Left renal cortex interstitium (tissue), 4 donors: ENCODE data around the gene SLC31A2. TPM values are rescaled to one million over a fixed set of nuclear protein-coding genes. Genes with fewer than 3 reads are reported as not detected.
"Not testable (repeated sequence)": the region's sequence is repeated elsewhere in the genome, so short reads cannot be mapped to it uniquely, and the experiment has no call there.

Experiments used
- DNase-seq, 4 donors: peaks; one replicate each; pipeline ENCODE4 v3.0.0-alpha.2; 2013; ENCODE audit warnings: low read depth in 4 of 4, low spot score in 2 of 4, missing footprints in 1 of 4
- polyA plus RNA-seq, 4 donors: library from polyadenylated mRNA; unstranded; fragments of 120-200 nt; gene quantifications; one replicate each; pipeline ENCODE4 v1.2.1, GENCODE V29; 2013; ENCODE audit not compliant: insufficient read length in 4 of 4

The SLC31A2 gene
- polyA plus RNA-seq, 4 donors: 2.7 to 4.5 (median 3.7) TPM

DNA sequence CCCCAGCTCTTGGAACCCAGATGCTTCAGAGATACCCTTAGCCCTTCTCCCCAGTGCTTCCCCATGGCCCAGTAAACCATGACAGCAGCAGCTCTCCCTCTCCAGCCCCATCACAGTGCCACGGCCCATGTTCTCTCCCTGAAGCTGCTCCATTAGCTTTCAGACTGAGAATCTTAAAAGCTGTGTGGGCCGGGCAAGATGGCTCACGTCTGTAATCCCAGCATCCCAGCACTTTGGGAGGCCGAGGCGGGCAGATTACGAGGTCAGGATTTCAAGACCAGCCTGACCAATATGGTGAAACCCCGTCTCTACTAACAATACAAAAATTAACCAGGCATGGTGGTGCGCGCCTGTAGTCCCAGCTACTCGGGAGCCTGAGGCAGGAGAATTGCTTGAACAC lies 1.2 kb upstream of the SLC31A2 start:
- not testable (repeated sequence) for DNase-seq

DNA sequence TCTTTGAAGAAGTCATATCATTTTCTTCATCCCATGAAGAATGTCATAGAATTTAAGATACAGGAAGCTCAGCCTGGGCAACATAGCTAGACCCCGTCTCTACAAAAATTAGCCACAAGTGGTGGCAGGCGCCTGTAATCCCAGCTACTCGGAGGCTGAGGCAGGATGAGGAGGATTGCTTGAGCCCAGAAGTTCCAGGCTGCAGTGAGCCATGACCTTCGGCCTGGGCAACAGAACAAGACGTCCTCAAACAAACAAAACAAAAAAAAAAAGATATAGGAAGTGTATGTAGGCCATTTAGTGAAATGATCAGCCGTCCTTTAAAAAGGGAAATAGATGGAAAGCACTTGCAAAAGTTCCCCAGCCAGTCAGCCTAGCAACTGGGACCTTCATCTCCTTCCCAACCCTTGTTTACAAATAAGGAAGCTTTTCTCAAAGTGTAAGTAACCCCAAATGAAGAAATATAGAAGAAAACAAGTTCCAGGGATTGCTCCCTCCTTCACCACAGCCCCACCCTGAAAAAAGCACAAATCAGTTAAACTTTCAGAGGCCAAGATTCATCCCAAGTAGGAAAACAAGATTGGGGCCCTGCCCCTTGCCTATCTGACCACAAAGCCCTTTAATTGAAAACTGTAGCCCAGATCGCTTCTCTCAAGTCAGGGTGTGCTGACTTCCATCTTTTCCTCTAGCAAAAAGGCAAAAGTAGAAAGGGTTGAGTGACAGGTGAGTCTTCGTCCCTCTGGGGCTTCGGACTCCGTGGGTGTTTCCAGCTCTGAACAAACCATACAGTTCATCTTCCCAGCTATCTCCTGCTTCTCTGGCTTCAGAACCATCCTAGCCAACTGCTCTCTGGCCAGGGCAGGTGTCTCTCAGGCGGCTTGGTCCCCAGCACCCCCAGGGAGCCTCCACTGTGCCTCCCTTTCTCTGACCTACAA lies 1.2 kb downstream of the SLC31A2 start:
- DNase-seq: no peak

GRCh38 chr9:113152699-113153098 lies 1.9 kb downstream of the SLC31A2 start:
- no peak for DNase-seq

DNA sequence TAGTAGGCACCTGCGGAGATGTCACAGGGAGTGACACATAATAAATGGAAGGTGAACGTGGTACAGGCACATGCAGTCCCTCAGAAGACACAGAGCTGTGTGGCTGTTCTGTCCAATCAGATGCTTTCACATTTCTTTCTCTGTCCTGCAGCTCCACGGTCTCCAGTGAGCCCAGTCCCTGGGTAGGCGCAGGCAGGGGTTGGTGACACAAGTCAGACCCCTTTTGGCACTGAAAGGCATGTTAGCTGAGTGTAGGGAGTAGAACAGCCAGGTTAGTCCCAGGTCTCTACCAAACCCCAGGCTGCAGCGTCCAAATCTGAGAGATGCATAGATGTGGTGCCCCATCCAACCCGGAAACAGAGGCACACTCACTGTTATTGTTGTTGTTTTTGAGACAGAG lies 2.8 kb downstream of the SLC31A2 start:
- DNase-seq: no peak

GRCh38 chr9:113154471-113154870 lies 3.7 kb downstream of the SLC31A2 start:
- DNase-seq: no peak

DNA sequence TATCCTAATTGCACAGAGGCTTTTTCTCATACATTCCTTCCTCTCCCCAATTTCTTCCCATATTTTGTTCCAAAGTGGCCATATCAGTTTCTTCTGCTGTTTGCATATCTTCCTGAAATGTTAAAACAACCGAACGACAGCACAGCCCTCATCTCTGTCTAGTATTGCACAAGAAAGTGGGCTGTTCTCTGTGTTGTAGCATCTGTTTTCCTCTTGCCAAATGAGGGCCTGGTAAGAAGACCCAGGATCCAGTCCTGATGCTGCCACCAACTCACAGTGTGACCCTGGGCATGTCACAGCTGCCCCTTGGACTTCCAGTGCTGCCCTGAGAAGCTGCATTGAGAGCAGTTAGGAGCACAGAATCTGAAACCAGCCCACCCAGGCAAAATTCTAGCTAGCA lies 4.1 kb downstream of the SLC31A2 start:
- DNase-seq: no peak

GRCh38 chr9:113155911-113156588 lies 5.2 kb downstream of the SLC31A2 start:
- DNase-seq: no peak

GRCh38 chr9:113156880-113157279 lies 6.1 kb downstream of the SLC31A2 start:
- DNase-seq: no peak

- no peak for DNase-seq
Measured at GRCh38 chr9:113158446-113158845, 7.6 kb downstream of the SLC31A2 start.

DNA sequence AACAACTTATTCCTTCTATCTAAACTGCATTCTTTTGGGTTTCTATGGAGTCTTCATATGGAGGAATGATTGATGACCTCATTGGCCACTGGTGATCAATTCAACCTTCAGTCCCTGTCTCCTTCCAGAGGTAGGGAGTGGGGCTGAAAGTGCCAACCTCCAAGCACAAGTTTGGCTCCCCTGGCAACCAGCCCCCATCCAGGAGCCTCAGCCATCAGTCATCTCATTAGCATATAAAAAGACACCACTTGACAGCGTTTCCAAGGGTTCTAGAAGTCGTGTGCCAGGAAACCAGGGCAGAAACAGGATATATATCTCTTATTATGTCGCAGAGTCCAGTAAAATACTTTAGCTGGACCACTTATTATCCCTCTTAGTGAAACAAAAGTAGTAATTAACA lies 9.8 kb downstream of the SLC31A2 start:
- no peak for DNase-seq

GRCh38 chr9:113163001-113163400 lies 12.2 kb downstream of the SLC31A2 start:
- DNase-seq: no peak

GRCh38 chr9:113164536-113165300 lies 13.9 kb downstream of the SLC31A2 start:
- no peak for DNase-seq

GRCh38 chr9:113166039-113166438 lies 15.2 kb downstream of the SLC31A2 start:
- no peak for DNase-seq

GRCh38 chr9:113168809-113169208 lies 18.0 kb downstream of the SLC31A2 start:
- no peak for DNase-seq

DNA sequence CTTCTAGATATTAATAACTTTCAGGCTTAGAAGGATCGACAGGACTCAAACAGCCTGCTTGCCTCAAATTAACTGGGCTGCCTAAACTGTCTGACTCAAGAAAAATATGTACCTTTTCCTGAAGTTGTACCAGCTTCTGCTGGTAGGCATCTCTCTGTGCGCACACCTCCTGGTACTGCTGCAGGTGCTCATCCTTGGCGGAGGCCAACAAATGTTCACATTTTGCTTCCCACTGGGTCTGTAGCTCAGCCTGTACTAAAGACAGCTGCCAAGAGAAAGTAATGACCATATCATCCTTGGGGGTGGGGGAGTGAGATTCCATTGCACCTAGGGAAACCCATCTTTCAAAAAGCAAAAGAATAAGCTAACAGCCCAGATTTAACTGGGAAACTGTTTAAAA lies 22.5 kb downstream of the SLC31A2 start:
- DNase-seq: no peak

DNA sequence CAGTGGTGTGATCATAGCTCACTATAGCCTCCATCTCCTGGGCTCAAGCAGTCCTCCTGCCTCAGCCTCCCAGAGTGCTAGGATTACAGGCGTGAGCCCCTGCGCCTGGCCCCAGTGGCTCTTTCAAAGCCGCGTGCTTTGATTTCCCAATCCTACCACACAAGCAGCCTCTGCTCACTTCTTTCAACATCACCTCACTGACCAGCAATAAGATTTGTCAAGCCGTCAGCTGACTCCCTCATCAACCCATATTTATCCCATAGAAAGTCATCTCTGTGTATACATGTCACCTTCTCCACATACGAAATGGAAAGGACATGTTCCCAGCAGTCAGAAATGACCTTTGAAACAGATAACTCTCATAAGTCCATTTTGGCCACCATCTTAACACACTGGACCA lies 26.0 kb downstream of the SLC31A2 start:
- no peak for DNase-seq

- DNase-seq: no peak
Measured at GRCh38 chr9:113177251-113177650, 26.4 kb downstream of the SLC31A2 start.

- no peak for DNase-seq
Measured at GRCh38 chr9:113178087-113178486, 27.3 kb downstream of the SLC31A2 start.

GRCh38 chr9:113179839-113180238 lies 29.0 kb downstream of the SLC31A2 start:
- DNase-seq: no peak

DNA sequence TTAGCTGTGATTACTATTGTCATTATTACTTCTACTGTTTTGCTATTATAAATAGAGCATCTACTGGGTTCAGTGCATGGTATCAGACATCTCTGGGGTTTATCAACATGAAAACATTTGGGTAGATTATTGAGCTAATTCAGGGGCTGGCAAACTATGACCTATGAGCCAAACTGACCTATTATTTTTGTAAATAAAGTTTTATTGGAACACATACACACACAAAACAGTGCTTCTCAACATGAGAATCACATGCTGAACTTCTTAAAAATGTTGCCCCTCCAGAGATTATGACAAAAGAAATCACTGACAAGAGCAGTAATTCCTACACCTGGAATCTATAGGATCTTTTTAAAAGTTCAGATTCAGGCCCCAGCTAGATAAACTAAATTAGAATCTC lies 30.4 kb downstream of the SLC31A2 start:
- DNase-seq: no peak

- no peak for DNase-seq
Measured at GRCh38 chr9:113183956-113184488, 33.2 kb downstream of the SLC31A2 start.
